ENCODE data around the gene RADIL.

The RADIL gene

DNA sequence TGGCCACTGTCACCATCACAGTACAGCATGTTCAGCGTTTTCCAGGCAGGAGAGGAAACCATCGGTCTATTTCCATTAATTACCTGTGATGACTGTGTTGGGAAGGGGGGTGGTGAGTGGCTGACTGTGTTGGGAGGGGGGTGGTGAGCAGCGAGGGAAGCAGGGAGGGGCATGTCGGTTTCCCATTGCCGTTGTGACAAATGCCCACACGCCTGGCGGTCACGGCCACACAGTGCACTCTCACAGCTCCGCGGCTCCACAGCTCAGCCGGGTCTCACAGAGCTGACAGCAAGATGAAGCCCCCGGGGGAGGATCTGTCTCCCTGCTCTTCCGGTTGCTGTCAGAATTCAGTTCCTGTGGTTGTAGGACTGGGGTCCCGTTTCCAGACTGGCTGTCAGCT lies 69.1 kb downstream of the RADIL start:
- TF ChIP-seq, protein P1, sequence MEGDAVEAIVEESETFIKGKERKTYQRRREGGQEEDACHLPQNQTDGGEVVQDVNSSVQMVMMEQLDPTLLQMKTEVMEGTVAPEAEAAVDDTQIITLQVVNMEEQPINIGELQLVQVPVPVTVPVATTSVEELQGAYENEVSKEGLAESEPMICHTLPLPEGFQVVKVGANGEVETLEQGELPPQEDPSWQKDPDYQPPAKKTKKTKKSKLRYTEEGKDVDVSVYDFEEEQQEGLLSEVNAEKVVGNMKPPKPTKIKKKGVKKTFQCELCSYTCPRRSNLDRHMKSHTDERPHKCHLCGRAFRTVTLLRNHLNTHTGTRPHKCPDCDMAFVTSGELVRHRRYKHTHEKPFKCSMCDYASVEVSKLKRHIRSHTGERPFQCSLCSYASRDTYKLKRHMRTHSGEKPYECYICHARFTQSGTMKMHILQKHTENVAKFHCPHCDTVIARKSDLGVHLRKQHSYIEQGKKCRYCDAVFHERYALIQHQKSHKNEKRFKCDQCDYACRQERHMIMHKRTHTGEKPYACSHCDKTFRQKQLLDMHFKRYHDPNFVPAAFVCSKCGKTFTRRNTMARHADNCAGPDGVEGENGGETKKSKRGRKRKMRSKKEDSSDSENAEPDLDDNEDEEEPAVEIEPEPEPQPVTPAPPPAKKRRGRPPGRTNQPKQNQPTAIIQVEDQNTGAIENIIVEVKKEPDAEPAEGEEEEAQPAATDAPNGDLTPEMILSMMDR (conservative IDR thresholded peaks at IDR 0.05; ENCODE audit: low read depth, low read length) = no peak
- no peak for DNase-seq (ENCODE audit: low read depth)
- H3K4me3 ChIP-seq (ENCODE audit: low read length) = no peak overlapping the region

DNA sequence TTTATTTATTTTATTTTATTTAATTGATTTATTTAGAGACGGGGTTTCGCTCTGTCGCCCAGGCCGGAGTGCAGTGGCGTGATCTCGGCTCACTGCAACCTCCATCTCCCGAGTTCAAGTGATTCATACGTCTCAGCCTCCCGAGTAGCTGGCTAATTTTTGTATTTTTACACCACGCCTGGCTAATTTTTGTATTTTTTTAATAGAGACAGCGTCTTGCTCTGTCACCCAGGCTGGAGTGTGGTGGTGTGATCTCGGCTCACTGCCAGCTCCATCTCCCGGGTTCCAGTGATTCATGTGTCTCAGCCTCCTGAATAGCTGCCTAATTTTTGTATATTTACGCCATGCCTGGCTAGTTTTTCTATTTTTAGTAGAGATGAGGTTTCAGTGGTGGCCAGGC lies 73.8 kb downstream of the RADIL start:
- DNase-seq (ENCODE audit: low read depth) = no peak
- H3K4me3 ChIP-seq (ENCODE audit: low read length) = no peak overlapping the region

DNA sequence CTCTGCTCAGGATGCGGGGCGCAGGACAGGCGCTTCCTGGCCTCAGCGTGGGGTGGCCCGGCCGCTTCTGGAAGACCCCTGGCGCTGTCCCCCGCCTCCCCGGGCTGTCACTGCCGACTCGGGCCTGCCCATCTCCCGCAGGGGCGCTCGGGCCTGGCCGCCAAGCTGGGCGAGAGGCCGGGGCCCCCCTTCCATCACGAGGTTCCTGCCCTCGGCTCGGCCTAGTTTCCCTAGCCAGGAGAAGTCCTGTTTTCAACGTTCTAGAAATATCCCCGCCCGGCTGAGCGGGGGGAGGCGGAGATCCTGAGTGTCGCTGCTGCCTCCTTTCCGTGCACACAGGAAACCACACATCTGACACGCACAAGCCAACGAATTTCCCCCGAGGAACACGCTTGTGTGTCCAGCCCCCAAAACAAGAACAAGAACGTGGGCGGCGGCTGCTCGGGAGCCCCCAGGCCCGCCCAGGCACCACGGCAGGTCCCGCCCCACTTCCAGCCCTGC lies 74.4 kb downstream of the RADIL start:
- no peak overlapping the region for H3K4me3 ChIP-seq (ENCODE audit: low read length)
- DNase-seq (ENCODE audit: low read depth) = no peak
- TF ChIP-seq, protein P1 (conservative IDR thresholded peaks at IDR 0.05; ENCODE audit: low read depth, low read length) = no peak

More for the DNA sequence above, 73.8 kb downstream of the RADIL start:
- TF ChIP-seq, protein P1 (conservative IDR thresholded peaks at IDR 0.05; ENCODE audit: low read depth, low read length) = no peak

DNA sequence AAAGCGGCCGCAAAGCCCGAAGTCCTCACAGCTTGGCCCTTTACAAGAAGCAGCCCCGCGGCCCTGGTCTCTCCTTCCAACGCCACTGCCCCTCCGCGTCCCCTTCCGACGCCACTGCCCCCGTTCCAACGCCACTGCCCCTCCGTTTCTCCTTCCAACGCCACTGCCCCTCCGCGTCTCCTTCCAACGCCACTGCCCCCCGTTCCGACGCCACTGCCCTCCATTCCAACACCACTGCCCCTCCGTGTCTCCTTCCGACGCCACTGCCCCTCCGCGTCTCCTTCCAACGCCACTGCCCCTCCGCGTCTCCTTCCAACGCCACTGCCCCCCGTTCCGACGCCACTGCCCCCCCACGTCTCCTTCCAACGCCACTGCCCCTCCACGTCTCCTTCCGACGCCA lies 75.0 kb downstream of the RADIL start:
- H3K4me3 ChIP-seq (ENCODE audit: low read length) = no peak overlapping the region
- no peak for DNase-seq (ENCODE audit: low read depth)
- TF ChIP-seq, protein P1 (conservative IDR thresholded peaks at IDR 0.05; ENCODE audit: low read depth, low read length) = no peak

DNA sequence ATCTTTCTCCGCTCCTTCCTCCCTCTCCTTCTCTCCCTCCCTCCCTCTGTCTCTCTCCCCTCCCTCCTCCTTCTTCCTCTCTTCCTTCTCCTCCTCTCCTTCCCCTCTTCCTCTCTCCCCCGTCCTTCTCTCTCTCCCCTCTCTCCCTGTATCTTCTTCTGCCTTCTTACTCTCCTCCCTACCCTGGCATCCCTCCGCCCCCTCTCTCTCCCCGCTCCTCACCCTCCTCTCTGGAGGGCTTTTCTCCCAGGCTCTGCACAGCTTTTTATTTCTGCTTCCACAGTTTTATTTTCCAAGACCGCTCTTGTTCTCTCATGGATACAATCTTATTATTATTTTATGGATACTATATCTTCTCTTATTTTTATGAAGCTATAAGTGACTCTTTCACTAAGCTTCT lies 75.5 kb downstream of the RADIL start:
- TF ChIP-seq, protein P1 (conservative IDR thresholded peaks at IDR 0.05; ENCODE audit: low read depth, low read length) = no peak
- H3K4me3 ChIP-seq (ENCODE audit: low read length) = no peak overlapping the region
- no peak for DNase-seq (ENCODE audit: low read depth)

DNA sequence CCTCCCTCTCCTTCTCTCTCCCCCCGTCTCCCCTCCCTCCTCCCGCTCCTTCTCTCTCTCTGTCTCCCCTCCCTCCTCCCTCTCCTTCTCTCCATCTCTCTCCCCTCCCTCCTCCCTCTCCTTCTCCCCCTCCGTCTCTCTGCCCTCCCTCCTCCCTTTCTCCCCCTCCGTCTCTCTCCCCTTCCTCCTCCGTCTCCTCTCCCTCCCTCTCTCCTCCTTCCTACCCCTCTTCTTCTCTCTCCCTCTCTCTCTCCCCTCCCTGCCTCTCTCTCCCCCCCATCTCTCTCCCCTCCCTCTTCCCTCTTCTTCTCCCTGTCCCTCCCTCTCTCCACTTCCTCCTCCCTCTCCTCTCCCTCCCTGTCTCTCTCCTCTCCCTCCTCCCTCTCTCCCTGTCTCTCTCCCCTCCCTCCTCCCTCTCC lies 75.9 kb downstream of the RADIL start:
- H3K4me3 ChIP-seq (ENCODE audit: low read length) = no peak overlapping the region
- DNase-seq (ENCODE audit: low read depth) = no peak
- TF ChIP-seq, protein P1 (conservative IDR thresholded peaks at IDR 0.05; ENCODE audit: low read depth, low read length) = no peak

DNA sequence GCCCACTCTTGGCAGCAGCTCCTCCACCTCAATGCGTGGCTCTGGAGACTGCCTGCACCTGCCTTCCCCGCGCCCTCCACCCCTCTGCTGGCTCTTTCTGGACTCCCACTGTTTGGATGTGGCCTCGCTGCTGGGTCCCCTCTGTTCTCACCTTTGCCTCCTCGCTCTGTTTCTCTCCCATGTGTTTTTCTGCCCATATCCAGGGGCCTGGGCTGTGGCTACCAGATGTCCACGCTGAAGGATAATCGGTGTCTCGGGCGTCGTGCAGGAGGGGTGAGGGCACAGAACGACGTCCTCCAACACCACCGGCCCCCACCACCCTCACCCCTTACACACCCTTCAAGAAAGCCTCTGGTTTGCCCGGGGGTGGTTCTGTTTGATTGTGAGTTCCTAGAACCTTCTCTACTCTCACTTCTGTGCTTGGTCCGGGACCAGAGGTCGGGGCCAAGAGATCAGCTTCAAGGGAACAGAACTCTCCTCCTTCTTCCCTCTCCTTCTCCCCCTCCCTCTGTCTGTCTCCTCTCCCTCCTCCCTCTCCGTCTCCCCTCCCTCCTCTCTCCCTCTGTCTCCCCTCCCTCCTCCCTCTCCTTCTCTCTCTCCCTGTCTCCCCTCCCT lies 76.4 kb downstream of the RADIL start:
- no peak overlapping the region for H3K4me3 ChIP-seq (ENCODE audit: low read length)
- DNase-seq (ENCODE audit: low read depth) = no peak
- TF ChIP-seq, protein P1 (conservative IDR thresholded peaks at IDR 0.05; ENCODE audit: low read depth, low read length) = no peak
